Islet of Langerhans (tissue), 1 donor: ENCODE results near the gene LYVE1.
"Not testable (repeated sequence)": the region's sequence is repeated elsewhere in the genome, so short reads cannot be mapped to it uniquely, and the experiment has no call there.

Source experiments
- FAIRE-seq: peaks from one replicate; lab custom pipeline; 2011; peaks lifted over from hg19 to GRCh38; lab: Jason Lieb, UNC

Gene LYVE1, protein sequence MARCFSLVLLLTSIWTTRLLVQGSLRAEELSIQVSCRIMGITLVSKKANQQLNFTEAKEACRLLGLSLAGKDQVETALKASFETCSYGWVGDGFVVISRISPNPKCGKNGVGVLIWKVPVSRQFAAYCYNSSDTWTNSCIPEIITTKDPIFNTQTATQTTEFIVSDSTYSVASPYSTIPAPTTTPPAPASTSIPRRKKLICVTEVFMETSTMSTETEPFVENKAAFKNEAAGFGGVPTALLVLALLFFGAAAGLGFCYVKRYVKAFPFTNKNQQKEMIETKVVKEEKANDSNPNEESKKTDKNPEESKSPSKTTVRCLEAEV

DNA sequence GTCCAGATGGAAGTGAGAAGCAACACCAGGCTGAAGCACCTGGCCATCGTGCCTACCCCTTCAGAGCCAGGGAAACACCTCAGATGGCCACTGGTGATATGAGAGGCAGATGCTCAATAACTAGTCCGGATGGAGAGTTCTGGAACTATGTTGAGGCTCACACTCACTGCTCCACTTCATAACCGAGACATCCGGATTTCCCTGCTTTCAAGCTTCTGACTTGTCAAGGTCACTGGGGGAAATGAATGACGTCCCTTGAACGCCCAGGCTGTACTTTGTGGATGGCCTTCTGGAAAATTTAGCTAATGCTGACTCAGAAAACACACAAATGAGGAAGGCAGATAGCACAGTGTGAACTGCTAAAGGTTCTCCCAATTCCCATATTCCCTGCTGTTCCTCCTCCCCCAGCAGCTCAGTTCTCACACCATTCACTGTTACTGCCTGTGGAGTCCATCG lies at the start of gene LYVE1:
Gene LYVE1 (minus strand): TSS at position 180 of the 456 bp plus-strand sequence. CDS start 133 bp downstream, at position 47.
- FAIRE-seq = no peak

DNA sequence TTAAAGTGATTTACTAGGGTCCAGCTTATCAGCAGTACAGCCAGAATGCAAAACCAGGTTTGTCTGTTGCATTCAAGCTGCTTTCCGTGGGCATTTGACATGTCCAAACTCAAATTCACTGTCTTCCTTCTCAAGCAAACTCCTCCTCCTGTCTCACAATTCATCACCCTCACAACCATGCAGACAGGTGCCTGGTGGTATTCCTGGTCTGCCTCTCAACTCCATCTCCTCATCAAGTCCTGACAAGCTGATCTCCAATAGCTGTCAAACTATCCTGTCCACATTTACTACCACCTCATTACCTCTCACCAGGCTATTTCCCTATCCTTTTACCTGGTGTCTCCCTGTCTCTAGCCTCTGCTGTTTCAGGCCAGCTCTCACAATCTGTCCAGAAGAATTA lies 49.1 kb upstream of the LYVE1 start:
- FAIRE-seq = no peak

DNA sequence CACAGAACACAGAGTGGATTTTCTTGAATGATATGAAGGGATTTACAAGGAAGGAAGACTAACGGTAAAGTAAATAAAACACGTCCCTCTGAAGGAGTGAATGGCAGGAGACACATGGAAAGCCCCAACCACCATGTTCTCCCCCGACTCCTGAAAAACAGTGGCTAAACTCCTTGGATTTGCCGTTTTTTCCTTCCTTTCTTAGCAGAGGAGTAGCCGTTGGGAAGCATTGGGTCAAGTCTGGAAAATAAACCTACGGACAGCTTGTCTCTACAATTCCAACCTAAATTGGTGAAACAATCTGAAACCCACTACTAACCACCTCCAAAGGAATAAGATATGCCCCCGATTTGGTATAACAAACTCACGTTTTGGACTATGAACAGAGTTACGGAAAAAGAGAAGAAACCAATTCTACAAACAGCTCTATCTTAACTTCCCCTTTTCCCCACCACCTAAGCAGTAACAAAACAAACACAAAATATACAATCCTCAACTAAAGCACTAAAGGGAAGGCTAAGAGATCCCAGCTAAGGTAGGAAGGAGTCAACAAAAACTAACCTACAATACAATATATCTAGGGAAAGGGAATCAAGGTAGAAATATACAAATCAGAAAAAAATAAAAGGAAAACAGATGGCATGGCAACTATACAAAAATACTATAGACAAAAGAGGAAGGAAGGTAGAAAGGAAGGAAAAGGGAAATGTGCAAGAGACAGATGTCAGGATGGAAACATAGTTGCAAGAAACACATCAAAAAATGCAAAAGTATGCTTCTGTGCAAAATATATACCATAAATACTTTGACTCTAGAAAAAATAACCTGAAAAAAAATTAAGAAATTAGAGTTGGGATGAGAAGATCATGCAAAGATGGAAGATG lies 43.8 kb upstream of the LYVE1 start:
- FAIRE-seq = no peak

DNA sequence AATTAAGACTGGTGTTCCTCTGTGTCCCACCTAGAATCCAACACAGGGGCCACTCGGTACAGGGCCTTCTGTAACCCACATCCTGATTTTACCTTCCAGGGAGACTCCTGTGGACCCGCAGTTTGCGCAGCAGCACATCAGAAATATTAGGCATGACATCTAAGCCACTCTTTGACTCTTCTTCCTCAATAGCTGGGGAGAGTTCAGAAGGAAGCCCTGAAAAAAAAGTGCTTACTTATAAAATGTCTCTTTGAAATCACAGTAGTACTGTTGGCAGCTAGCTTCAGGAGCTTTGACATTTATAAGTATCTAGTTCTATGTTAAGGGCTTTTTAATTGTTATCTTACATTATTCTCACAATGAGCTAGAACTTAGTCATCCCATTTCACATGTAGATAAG lies 41.2 kb upstream of the LYVE1 start:
- FAIRE-seq = no peak

DNA sequence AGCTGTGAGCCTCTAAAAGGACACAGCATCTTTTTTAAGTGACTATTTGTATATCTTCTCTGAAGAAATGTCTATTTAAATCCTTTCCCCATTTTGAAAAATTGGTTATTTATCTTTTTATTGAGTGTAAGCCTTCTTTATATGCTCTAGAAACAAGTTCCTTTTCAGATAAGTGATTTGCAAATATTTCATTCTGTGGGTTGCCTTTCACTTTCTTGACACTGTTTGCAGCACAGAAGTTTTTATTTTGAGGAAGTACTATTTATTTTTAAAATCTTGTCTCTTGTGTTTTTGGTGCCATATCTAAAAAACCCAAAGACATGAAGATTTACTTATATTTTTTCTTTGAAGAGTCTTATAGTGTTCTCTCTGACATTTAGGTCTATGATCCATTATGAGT lies 40.1 kb upstream of the LYVE1 start:
- FAIRE-seq = no peak

DNA sequence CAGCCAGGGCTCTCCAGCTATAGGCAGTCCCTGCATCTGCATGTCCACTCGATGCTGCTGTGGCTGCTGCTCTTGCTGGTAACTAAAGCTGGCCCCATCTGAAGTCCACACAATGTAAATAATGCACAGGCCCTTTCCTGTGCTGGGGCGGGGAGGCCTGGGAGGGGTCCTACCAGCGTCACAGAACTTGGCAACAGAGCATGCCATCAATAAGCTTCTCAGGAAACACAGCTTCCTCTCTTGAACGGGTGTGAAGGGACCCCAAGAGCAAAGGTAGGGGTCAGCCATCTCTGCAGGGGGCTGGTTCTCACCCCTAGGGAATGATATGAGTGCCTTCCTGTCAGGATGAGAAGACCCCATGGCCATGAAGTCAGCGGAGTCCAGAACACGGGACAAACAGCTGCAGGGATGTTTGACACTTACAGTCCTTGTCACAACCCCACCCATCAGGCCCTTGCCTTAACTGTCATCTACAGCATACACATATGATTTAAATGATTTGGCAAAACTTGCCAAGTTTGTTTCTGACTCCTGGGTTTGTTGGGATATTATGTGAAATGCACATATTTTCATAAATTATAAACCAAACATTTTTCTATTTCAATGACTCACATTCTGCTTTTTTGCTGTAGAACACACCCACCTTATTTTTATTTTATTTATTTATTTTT lies 39.1 kb upstream of the LYVE1 start:
- FAIRE-seq = no peak

DNA sequence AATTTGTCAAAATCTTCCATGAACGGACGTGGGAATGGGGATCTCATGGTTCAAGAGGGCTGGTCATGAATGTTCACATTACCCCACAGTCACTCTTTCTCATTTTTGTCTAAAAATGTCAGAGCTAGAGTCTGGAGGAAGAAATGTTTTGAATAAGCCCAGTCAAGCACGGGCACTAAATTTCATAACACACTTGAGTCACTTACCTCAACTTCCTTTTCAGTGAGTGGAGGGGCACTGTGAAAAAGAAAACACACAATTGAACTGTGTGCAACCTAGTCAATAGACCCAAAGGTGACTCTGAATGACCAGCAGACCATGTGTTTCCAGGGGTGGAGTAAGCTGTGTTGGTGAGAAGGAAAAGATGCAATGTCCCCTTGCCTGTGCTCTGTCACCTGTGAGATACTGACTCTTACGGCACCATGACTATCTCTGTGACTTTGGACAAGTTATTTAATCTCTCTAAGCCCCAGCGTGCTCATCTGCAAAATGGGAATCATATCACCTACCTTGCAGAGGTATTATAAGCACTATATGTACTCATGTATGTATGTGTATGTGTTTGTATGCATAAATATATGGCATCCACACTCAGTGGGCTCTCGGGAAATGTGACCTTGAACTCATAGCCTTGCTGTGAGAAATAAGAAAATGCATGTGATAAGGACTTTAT lies 38.2 kb upstream of the LYVE1 start:
- FAIRE-seq = no peak

DNA sequence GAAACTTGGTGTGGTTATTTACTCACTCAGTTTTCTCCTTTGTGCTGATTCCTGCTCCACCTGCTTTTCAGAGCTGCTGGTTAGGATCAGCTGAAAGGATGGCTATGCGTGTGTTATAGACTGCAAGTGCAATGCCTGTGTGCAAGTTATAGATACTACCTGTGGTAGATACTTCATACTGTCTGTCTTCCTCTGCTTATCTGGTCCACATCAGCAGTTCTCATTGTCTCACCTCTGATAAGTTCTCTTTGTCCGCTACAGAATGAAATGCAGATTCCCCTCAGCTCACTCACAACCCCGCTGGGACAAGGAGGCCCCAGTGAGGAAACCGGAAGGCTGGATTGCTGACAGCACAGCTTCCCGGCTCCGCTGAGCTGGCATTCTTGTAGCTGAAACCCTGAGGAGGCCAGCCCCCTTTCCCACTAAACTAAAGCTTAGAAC lies 37.5 kb upstream of the LYVE1 start:
- FAIRE-seq = no peak

DNA sequence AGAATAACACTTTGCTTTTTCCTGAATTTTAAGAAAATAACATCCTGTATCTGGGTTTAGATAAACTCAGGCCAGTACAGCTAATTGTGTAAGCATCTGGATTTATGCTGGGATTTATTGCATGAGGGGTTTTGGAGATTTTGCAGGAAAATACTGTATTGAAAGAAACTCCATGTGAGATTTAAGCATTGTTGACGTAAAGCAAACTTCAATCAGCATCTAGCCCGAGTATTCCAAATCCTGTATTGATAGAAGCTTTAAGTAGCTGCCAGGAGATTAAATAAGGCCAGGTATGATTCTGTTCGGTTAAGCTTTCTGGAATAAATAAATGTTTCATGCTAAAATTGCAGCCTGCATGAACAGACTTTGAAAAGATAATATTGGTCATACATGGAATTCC lies 36.3 kb upstream of the LYVE1 start:
- FAIRE-seq = no peak

DNA sequence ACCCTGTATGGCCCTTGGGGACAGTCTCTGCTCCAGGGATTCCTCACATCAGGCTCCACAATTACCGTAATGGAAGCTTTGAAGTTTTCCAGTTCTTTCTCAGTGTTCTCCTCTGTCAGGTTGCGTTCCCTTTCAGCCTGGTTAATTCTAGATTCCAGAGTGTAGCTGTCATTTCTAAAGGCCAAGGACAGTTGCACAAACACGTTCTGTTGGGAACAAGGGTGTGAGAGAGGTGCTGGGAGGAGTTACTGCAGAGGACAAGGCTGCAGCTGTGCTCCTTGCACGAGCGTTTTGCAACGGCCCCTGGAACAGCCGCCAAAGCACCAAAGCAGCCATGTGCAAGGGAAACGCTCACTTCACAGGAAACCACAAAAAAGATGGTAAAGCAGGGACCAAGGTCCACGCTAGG lies 35.9 kb upstream of the LYVE1 start:
- no peak for FAIRE-seq

DNA sequence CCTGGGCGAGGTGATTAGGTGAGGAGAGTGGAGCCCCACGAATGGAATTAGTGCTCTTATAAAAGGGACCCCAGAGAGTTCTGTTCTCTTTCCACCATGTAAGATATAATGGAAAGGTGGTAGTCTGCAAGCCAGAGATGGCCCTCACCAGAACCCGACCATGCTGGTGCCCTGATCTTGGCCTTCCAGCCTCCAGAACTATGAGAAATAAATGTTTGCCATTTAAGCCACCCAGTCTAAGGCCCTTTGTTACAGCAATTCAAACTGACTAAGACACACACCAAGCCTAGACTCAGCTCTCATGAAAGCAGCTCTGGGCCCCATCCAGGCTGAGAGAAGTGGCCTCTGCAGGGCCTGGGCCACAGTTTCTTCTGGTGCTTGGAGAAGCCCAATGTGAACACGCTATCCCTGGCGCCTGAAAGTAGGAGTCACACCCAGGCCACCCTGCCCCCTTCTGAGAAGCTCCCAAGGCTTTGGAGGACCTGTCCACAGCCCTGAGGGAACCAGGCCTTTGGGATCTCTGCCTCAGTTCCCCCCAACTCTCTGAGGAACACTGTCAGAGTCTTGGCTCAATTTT lies 35.3 kb upstream of the LYVE1 start:
- FAIRE-seq = no peak

DNA sequence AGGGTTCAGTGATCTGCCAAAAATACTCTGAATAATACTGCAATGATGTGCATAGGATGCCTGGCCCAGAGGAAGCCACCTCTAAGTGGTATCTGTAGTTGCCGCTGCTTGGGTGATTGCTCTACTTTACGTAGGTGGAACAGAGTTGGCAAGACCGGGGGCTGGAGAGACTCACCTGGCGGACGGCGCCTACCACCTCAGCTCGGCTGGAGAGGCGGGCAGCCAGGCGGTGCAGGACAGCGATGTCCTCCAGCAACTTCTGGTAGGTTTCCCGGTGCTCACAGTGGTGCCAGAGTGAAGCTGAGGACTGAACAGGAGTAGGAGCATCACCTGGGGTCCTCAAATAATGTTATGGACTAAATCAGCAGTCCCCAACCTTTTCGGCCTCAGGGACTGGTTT lies 34.5 kb upstream of the LYVE1 start:
- FAIRE-seq = no peak

DNA sequence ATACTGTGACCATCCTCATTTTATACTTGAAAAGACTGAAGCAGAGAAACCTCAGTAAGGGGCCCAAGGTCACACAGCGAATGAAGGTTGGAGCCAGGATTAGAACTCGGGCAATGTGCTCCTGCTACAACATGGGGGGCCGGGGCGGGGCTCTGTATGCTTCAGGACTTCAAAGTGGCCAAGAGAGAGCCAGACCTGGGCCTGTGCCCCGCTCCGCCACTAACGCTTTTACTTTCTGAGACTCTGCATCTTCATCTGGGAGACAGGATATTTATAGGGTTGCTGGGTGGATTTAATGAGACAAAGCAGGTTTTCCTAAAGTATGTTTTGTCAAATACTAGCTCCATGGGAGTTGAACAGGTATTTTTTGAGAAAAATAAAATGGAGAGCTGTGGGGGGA lies 33.9 kb upstream of the LYVE1 start:
- no peak for FAIRE-seq

DNA sequence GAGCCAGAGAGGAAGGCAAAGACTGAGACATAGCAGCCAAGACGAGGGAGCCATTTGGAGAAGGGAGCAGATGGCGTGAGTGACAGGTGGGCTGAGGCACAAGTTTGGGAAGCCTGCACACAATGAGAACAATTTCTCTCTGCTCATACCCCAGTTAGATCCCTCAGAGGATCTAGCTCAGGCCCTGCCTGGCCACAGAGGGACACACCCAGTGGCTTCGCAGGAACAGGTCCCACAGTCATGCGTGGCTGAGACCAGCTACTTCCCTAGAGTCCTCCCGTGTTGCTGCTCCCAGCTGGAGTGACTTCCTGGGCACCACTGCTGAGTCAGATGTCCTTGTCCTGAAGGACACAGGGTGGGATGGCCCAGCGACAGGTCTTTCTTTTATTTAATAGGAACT lies 33.4 kb upstream of the LYVE1 start:
- no peak for FAIRE-seq

DNA sequence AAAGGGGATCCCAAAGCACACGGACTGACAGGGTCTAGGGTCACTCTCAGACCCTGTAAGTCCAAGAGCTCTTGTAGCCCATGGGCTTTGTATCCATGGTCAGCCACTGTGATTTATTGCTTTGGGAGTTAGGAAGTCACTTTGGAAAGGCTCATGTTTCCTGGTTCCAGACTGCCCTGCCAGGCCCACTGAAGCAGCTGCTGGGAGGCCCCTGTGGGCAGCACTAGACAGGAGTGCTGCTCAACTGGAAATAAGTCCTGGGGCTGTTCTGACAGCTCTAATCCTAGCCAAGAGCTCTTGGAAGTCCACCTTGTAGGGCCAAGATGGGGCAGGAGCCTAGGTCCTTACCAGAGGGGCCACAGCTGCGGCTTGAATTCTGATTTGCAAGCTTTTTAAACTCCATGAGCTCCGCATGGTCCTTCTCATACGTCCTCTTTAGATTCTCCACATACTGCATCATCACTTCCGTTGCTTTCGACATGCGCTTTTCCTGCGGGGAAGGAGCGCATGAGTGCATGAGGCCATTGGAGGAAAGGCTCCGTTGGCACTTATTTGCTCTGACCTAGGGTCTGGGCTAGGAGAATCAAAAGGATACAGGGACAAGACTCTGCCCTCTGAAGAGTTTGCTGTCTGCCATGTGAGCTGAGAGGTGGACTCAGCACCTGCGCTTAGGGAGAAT lies 32.2 kb upstream of the LYVE1 start:
- no peak for FAIRE-seq

DNA sequence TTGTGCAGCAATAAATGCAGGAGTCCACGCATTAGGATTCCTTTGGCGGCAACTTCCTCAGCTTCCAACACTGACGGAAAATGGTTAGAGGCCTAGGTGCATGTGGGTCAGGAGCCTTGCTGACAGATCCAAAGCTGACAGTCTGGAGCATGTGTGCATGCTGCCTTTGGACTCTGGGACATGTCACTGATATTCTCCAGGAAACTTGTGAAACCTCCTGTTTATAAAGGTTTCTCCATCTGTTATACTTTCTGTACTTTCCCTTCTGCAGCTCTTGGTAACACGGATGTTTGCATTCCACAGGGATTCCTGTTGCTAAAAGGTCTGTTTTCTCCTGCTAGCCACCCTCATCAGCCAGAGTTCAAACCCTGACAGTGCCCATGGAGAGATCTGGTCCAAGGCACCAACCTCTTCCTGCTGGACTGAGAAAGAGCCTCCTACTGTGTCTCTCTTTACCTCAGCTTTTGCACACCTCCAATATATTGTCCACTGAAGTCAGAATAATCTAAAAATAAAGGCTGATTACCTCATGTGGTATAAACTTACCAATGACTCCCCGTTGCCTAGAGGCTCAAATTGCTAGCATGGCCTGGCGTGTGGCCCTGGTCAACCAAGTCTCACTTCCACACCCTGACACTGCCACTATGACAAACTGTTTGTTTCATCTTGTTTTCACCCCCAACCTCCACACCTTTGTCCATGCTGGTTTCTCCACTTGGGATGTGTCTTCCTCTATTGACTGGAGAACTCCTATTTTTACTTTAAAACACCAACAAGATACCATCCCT lies 31.1 kb upstream of the LYVE1 start:
- FAIRE-seq = no peak

DNA sequence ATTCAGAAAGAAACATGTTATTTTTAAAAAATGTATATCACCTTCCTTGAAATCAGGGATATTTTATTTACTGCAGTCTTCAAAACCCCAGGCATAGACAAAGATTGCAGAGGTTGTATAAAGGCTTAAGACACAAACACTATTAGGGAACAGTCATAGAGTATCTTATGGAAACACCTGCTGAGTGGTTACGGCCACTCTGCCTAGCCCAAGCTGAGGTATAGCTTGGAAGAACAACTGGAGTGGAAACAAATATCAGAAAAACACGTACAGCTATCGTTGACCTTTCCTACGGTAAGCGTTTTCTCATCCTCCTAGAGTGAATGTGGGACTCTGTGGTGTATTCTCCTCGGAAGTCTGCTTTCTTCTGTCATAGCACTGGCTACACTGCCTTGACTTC lies 30.4 kb upstream of the LYVE1 start:
- no peak for FAIRE-seq

DNA sequence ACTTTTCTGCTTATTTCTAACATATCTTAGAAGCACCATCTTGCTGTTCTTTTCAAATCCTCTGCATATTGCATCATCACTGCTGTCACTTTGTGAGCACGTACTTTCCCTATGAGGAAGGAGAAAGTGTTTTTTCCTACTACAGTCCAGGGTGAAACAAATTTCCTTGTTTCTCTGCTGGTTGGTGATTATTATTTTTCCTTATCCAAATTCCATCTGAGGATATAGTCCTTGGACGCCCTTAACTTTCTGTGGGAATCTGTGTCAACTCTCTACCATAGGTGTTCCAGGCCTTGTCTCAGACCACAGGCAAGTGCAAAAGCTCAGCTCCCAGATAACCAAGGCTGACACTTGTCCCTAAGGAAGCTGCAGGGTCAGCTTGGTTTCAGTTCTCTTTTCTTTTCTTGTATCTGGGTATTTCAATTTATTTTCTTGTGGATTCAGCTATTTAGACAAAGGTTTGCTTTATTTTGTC lies 29.4 kb upstream of the LYVE1 start:
- FAIRE-seq = no peak

DNA sequence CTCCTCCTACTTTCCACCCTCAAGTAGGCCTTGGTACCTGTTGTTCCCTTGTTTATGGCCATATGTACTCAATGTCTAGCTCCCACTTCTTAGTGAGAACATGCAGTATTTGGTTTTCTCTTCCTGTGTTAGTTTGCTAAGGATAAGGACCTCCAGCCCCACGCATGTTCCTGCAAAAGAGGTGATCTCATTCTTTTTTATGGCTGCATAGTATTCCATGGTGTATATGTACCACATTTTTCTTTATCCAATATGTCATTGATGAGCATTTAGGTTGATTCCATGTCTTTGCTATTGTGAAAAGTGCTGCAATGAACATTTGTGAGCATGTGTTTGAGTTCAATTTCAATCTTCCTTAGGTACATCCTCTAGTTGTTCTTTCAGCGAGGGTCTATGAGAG lies 27.4 kb upstream of the LYVE1 start:
- FAIRE-seq = not testable (repeated sequence)

DNA sequence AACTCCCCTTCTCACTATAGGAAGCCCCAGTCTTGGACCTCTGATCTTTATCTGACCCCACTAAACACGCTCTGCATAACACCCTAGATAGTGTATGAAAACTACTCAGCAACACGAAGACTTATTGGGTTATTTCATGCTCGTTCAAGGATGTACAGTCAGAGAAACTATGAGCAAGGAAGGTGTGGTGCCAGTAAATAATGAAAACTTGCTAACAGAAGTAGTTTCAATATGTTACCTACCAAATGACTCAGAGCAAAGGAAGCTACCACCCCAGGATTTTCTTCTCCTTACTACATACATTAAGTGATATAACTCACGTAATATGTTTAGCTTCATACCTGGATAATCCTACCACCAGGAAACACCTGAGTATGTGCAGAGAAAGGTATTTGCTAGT lies 25.9 kb upstream of the LYVE1 start:
- FAIRE-seq = no peak
